HepG2 (cell line): Measurements from ENCODE around the gene TNNT3. TPM values are rescaled to one million over a fixed set of nuclear protein-coding genes. Genes with fewer than 3 reads are reported as not detected.

Experiments
- ATAC-seq: fragments of 200-7000 bp; cut with Tn5 transposase; 3 replicates; pipeline ENCODE4 v1.9.1; 2020; ENCODE audit warnings: mild to moderate bottlenecking, moderate library complexity
- BruUV-seq: library from RNA; stranded (reverse); fragments of 400-500 nt; replicated peaks from 2 replicates; lab custom pipeline; 2021; lab: Mats Ljungman, UMichigan
- CTCF ChIA-PET: fragments of 300-600 bp; formaldehyde crosslinking; extraction: SDS; loops from one replicate; lab custom pipeline; 2021; ENCODE audit warnings: low total read pairs, inconsistent platforms, low intra/inter-chr PET ratio; lab: Yijun Ruan, JAX
- POLR2A ChIA-PET: fragments of 350-600 bp; sonication (Branson Sonifier 250); formaldehyde crosslinking; loops from one replicate; lab custom pipeline; 2020; ENCODE audit warnings: antibody characterized with exemption, inconsistent platforms; lab: Yijun Ruan, JAX
- DNase-seq: peaks from one replicate; pipeline ENCODE4 v3.0.0-alpha.2; 2015; ENCODE audit warnings: low spot score
- FAIRE-seq: peaks from 3 replicates; lab custom pipeline; 2011; peaks lifted over from hg19 to GRCh38; lab: Jason Lieb, UNC
- H2AFZ ChIP-seq: one replicate; pipeline ENCODE4 v1.6.1; 2011; ENCODE audit warnings: low read length, inconsistent platforms
- H3K27ac ChIP-seq: fragments of 300-600 bp; 3 replicates; pipeline ENCODE4 v1.8.0; 2011; ENCODE audit warnings: mixed run types, mild to moderate bottlenecking, mixed read lengths, low read length, inconsistent platforms; ENCODE audit not compliant: insufficient read depth; ENCODE audit errors: extremely low read length
- H3K27me3 ChIP-seq, 2 experiments: fragments of 200-600 bp in 1 of 2; 2 replicates in 1 of 2; 3 replicates in 1 of 2; pipeline versions ENCODE4 v1.6.0 to v1.8.0; 2011; ENCODE audit warnings: low read length in 2 of 2, mild to moderate bottlenecking in 2 of 2, moderate library complexity in 2 of 2, inconsistent platforms in 1 of 2; ENCODE audit not compliant: insufficient read depth in 2 of 2, control insufficient read depth in 1 of 2
- H3K36me3 ChIP-seq, 2 experiments: fragments of 200-600 bp in 1 of 2; replicated peaks in 1 of 2; 2 replicates in 1 of 2; 3 replicates in 1 of 2; pipeline versions ENCODE4 v1.5.1 to v1.8.0; 2011; ENCODE audit warnings: low read length in 2 of 2, inconsistent platforms in 1 of 2; ENCODE audit not compliant: insufficient read depth in 2 of 2, control insufficient read depth in 1 of 2
- H3K4me1 ChIP-seq: 2 replicates; pipeline ENCODE4 v1.5.1; 2012; ENCODE audit warnings: low read length, inconsistent platforms; ENCODE audit not compliant: insufficient read depth
- H3K4me2 ChIP-seq: 2 replicates; pipeline ENCODE4 v1.6.0; 2011; ENCODE audit warnings: low read depth, low read length, inconsistent platforms
- H3K4me3 ChIP-seq, 3 experiments: fragments of 200-600 bp in 1 of 3; sonication (generic), shearing (Covaris generic) in 1 of 3; replicated peaks in 1 of 3; 2 replicates each; pipeline ENCODE4 v1.5.1; 2011 to 2016; ENCODE audit warnings: low read length in 3 of 3, inconsistent platforms in 2 of 3, low read depth in 2 of 3, mild to moderate bottlenecking in 2 of 3, control low read depth in 1 of 3, mixed read lengths in 1 of 3; ENCODE audit not compliant: insufficient read depth in 1 of 3
- H3K79me2 ChIP-seq: one replicate; pipeline ENCODE4 v1.6.1; 2011; ENCODE audit warnings: low read length, inconsistent platforms; ENCODE audit not compliant: insufficient read depth
- H3K9ac ChIP-seq: 2 replicates; pipeline ENCODE4 v1.6.0; 2011; ENCODE audit warnings: mild to moderate bottlenecking, low read depth, low read length, inconsistent platforms; ENCODE audit not compliant: insufficient read depth
- H3K9me3 ChIP-seq: 2 replicates; pipeline ENCODE4 v1.5.1; 2012; ENCODE audit warnings: mild to moderate bottlenecking, low read length
- H4K20me1 ChIP-seq: 2 replicates; pipeline ENCODE4 v1.6.0; 2011; ENCODE audit warnings: inconsistent platforms, mild to moderate bottlenecking, low read length, moderate library complexity; ENCODE audit not compliant: insufficient read depth
- ATF4 ChIP-seq, 2 experiments: fragments of 450-650 bp in 1 of 2; sonication (generic) in 1 of 2; formaldehyde crosslinking; IDR thresholded peaks; 2 replicates each; pipeline versions ENCODE4 v1.5.0 to v1.8.0; 2020 to 2022; ENCODE audit warnings: mild to moderate bottlenecking in 1 of 2, missing genetic modification reagents in 1 of 2
- EZH2 ChIP-seq: conservative IDR thresholded peaks from 2 replicates; pipeline ENCODE4 v1.6.1; 2012; ENCODE audit warnings: mild to moderate bottlenecking, low read depth, low read length, moderate library complexity
- HIC2 ChIP-seq: sonication (generic); formaldehyde crosslinking; IDR thresholded peaks from 2 replicates; pipeline ENCODE4 v1.9.0; 2022; ENCODE audit warnings: low read depth, missing genetic modification reagents
- ZMYM3 ChIP-seq: sonication (generic); formaldehyde crosslinking; IDR thresholded peaks from 2 replicates; pipeline ENCODE4 v1.5.1; 2020; ENCODE audit warnings: mild to moderate bottlenecking, missing genetic modification reagents
- WGBS: methylation state at CpG from one replicate; pipeline ENCODE4 v1.1.6; 2017; ENCODE audit warnings: low lambda C conversion rate; 5-methylcytosine and 5-hydroxymethylcytosine counted together
- in situ Hi-C: cut with HindIII; loops from 2 replicates; pipeline ENCODE4 v1.10.0; 2017; ENCODE audit warnings: low pct_unique_long_range_greater_than_20kb; ENCODE audit not compliant: extremely low pct_ligation_motif_present
- intact Hi-C: fragments of 100-400 bp; cut with micrococcal nuclease; formaldehyde crosslinking; loops from one replicate; pipeline ENCODE4 v1.10.0; 2022; ENCODE audit not compliant: unreplicated experiment
- polyA plus RNA-seq, 8 experiments: library from polyadenylated mRNA; depleted of rRNA in 3 of 8; stranded (reverse) in 7 of 8; unstranded in 1 of 8; fragments of >200 nt; fragmentation: Illumina TruSeq in 4 of 8; extraction: Trizol in 4 of 8; gene quantifications; 2 replicates each; pipeline versions ENCODE4 v1.2.1 to v1.2.3, GENCODE V29; 2011 to 2016; ENCODE audit warnings: low read depth in 4 of 8, missing spikeins in 1 of 8, mixed read lengths in 1 of 8; ENCODE audit not compliant: insufficient read depth in 1 of 8
- total RNA-seq, 5 experiments: library from RNA; depleted of rRNA; stranded (reverse); fragments of >200 nt; fragmentation: Illumina TruSeq; extraction: Trizol; gene quantifications; 2 replicates each; pipeline ENCODE4 v1.2.3, GENCODE V29; 2016; ENCODE audit warnings: low read depth in 1 of 5

Gene TNNT3
- total and polyA plus RNA-seq, 2 of the 13 experiments (the other 11 are each of a cell fraction or from before 2014, with no cell fraction given) = not detected

- no peak; the same call in 2 of the 3 replicates for ATAC-seq
- no peak overlapping the region for H3K4me2 ChIP-seq
- no peak overlapping the region for H3K9ac ChIP-seq
- no peak for TF ChIP-seq ATF4 (CRISPR knock-in tag; IDR thresholded peaks at IDR 0.05)
- TF ChIP-seq HIC2 (CRISPR knock-in tag) = 0 out of 2 replicates have a peak, but pooled peaks have one; percentile 25
- peak; percentile 59; the same call in 1 of the 2 replicates for TF ChIP-seq ZMYM3 (CRISPR knock-in tag)
- TF ChIP-seq EZH2 = 0 out of 2 replicates have a peak, but pooled peaks have one; percentile 60
- H2AFZ ChIP-seq = no peak overlapping the region
- no peaks in the 10 kb centered on the region for H3K79me2 ChIP-seq
- ChIA-PET CTCF (no interaction called here), POLR2A (no interaction called here)
- in situ Hi-C loops = no loop called here
- H4K20me1 ChIP-seq = no peaks in the 10 kb centered on the region
- H3K27me3 ChIP-seq = peaks cover 22 to 75% of the 10 kb centered on the region in 2 experiments
- DNase-seq = no peak
- no peaks in the 10 kb centered on the region for H3K4me1 ChIP-seq
- intact Hi-C loops = no loop called here
- no peaks in the 10 kb centered on the region for H3K36me3 ChIP-seq
- BruUV-seq = no TSS peak
- no peaks in the 10 kb centered on the region for H3K9me3 ChIP-seq
- H3K4me3 ChIP-seq = no peak overlapping the region
- no peak overlapping the region for H3K27ac ChIP-seq
- 34% methylated on average over 37 of the region's 50 CpGs for WGBS
- FAIRE-seq = no peak
Measured at GRCh38 chr11:1870721-1871466, 48.6 kb upstream of the TNNT3 start.
